ENCODE measurements around the gene PHIP.

- no peak for TF ChIP-seq CTCF (conservative IDR thresholded peaks at IDR 0.05; ENCODE audit: low read depth, low read length)
- TF ChIP-seq EZH2 (IDR thresholded peaks at IDR 0.05; ENCODE audit: low read length, unreplicated experiment), result no peak
Measured at GRCh38 chr6:79045966-79046365, 32.1 kb downstream of the PHIP start.

All from PC-3 (cell line).